Esophagus muscularis mucosa (tissue), 4 donors: Measurements from ENCODE around the gene BMP2. TPM values are rescaled to one million over a fixed set of nuclear protein-coding genes. Genes with fewer than 3 reads are reported as not detected.

Experiments used
- DNase-seq: peaks from one replicate; pipeline ENCODE4 v3.0.0-alpha.2; 2017; ENCODE audit errors: extremely low spot score
- H3K27ac ChIP-seq, 4 donors: fragments of 200-600 bp; sonication (generic); replicated peaks in 1 of 4; 1 replicate in 3 of 4; 2 replicates in 1 of 4; pipeline ENCODE4 v1.5.1; 2016 to 2019; ENCODE audit warnings: mild to moderate bottlenecking in 1 of 4
- H3K27me3 ChIP-seq, 4 donors: fragments of 200-600 bp; sonication (generic); one replicate each; pipeline versions ENCODE4 v1.5.1 to v1.6.0; 2016 to 2019
- H3K36me3 ChIP-seq, 4 donors: fragments of 200-600 bp; sonication (generic); one replicate each; pipeline ENCODE4 v1.5.1; 2016 to 2019
- H3K4me1 ChIP-seq, 4 donors: fragments of 200-600 bp; sonication (generic); one replicate each; pipeline ENCODE4 v1.5.1; 2016 to 2019
- H3K4me3 ChIP-seq, 4 donors: fragments of 200-600 bp; sonication (generic); 1 replicate in 2 of 4; 2 replicates in 2 of 4; pipeline ENCODE4 v1.5.1; 2016 to 2019; ENCODE audit warnings: mild to moderate bottlenecking in 4 of 4, moderate library complexity in 1 of 4
- H3K9me3 ChIP-seq, 4 donors: fragments of 200-600 bp; sonication (generic); 1 replicate in 3 of 4; 2 replicates in 1 of 4; pipeline ENCODE4 v1.5.1; 2016 to 2019
- CTCF ChIP-seq, 3 experiments: fragments of 200-600 bp in 2 of 3; fragments of 450-650 bp in 1 of 3; sonication (generic) in 2 of 3; IDR thresholded peaks; one replicate each; pipeline ENCODE4 v1.5.1; 2017 to 2019; ENCODE audit warnings: antibody characterized with exemption in 3 of 3, mild to moderate bottlenecking in 2 of 3, moderate library complexity in 1 of 3
- EP300 ChIP-seq: sonication (generic); formaldehyde crosslinking; IDR thresholded peaks from one replicate; pipeline ENCODE4 v1.6.1; 2017; ENCODE audit warnings: antibody characterized with exemption
- POLR2A ChIP-seq: fragments of 450-650 bp; IDR thresholded peaks from one replicate; pipeline ENCODE4 v1.6.1; 2017; ENCODE audit warnings: antibody characterized with exemption, moderate library complexity, mild to moderate bottlenecking, low read depth
- POLR2AphosphoS5 ChIP-seq, 2 donors: sonication (generic); formaldehyde crosslinking; IDR thresholded peaks; one replicate each; pipeline ENCODE4 v1.6.1; 2017; ENCODE audit warnings: antibody characterized with exemption in 2 of 2
- WGBS: methylation state at CpG from one replicate; pipeline ENCODE4 v1.1.5; 2018; 5-methylcytosine and 5-hydroxymethylcytosine counted together
- intact Hi-C: fragments of 100-400 bp; cut with DNase I; formaldehyde crosslinking; loops from one replicate; pipeline ENCODE4 v1.15.1; 2023
- total RNA-seq, 4 donors: library from RNA; depleted of rRNA; stranded (reverse); fragments of >200 nt; gene quantifications; one replicate each; pipeline versions ENCODE4 v1.1.0 to v1.2.1, GENCODE V29; 2016

The BMP2 gene
- total RNA-seq, 4 donors from 2014 or later: 5.8 to 8.6 (median 7.2) TPM

GRCh38 chr20:6740096-6740495, 27.4 kb upstream of the BMP2 start:
- no peak for TF ChIP-seq EP300
- no peak for TF ChIP-seq POLR2AphosphoS5 (IDR thresholded peaks at IDR 0.05)
- TF ChIP-seq POLR2A: no peak
- intact Hi-C loops: no loop called here
- WGBS: 91% methylated on average over 3 of the region's 3 CpGs

GRCh38 chr20:6744180-6744579, 23.3 kb upstream of the BMP2 start:
- WGBS: 91% methylated on average over 1 of the region's 1 CpG
- no peak overlapping the region for H3K4me3 ChIP-seq
- H3K27me3 ChIP-seq: peaks cover 0 to 13% (median 0%) of the 10 kb centered on the region in 4 donors
- no peaks in the 10 kb centered on the region for H3K36me3 ChIP-seq
- TF ChIP-seq POLR2AphosphoS5 (IDR thresholded peaks at IDR 0.05) (no peak), EP300 (no peak), POLR2A (no peak), CTCF (IDR thresholded peaks at IDR 0.05) (no peak)
- DNase-seq: no peak
- intact Hi-C loops: no loop called here
- no peak overlapping the region for H3K27ac ChIP-seq
- H3K4me1 ChIP-seq: no peaks in the 10 kb centered on the region
- H3K9me3 ChIP-seq: no peaks in the 10 kb centered on the region

More at GRCh38 chr20:6740096-6740495, 27.4 kb upstream of the BMP2 start:
- H3K9me3 ChIP-seq: peaks cover 0 to 1% (median 0%) of the 10 kb centered on the region in 4 donors
- H3K27ac ChIP-seq: no peak overlapping the region
- no peak overlapping the region for H3K4me3 ChIP-seq
- no peaks in the 10 kb centered on the region for H3K36me3 ChIP-seq
- H3K27me3 ChIP-seq: no peaks in the 10 kb centered on the region
- H3K4me1 ChIP-seq: peaks cover 0 to 4% (median 0%) of the 10 kb centered on the region in 4 donors
- DNase-seq: no peak

- Histone ChIP-seq H3K4me1 (no peaks in the 10 kb centered on the region), H3K9me3 (no peaks in the 10 kb centered on the region), H3K27me3 (peaks cover 0 to 13% (median 0%) of the 10 kb centered on the region in 4 donors), H3K27ac (no peak overlapping the region), H3K4me3 (no peak overlapping the region), H3K36me3 (no peaks in the 10 kb centered on the region)
- DNase-seq: no peak
- TF ChIP-seq CTCF (IDR thresholded peaks at IDR 0.05): no peak
- TF ChIP-seq POLR2AphosphoS5 (IDR thresholded peaks at IDR 0.05): no peak
- TF ChIP-seq POLR2A: no peak
- no peak for TF ChIP-seq EP300
- intact Hi-C loops: no loop called here
- 77% methylated on average over 4 of the region's 4 CpGs for WGBS
Observed at GRCh38 chr20:6744805-6745204, 22.7 kb upstream of the BMP2 start.

- no peak overlapping the region for H3K4me3 ChIP-seq
- H3K36me3 ChIP-seq: no peaks in the 10 kb centered on the region
- H3K27me3 ChIP-seq: peaks cover 0 to 18% (median 0%) of the 10 kb centered on the region in 4 donors
- no peak overlapping the region for H3K27ac ChIP-seq
- intact Hi-C loops: no loop called here
- TF ChIP-seq POLR2AphosphoS5 (IDR thresholded peaks at IDR 0.05): no peak
- TF ChIP-seq EP300: no peak
- TF ChIP-seq POLR2A: no peak
- no peak for TF ChIP-seq CTCF (IDR thresholded peaks at IDR 0.05)
- 62% methylated on average over 6 of the region's 6 CpGs for WGBS
- H3K9me3 ChIP-seq: no peaks in the 10 kb centered on the region
- H3K4me1 ChIP-seq: no peaks in the 10 kb centered on the region
- DNase-seq: no peak
Observed at GRCh38 chr20:6746901-6747609, 20.4 kb upstream of the BMP2 start.

- Histone ChIP-seq H3K9me3 (peaks cover 0 to 4% (median 2%) of the 10 kb centered on the region in 4 donors), H3K27ac (no peak overlapping the region), H3K4me3 (no peak overlapping the region), H3K36me3 (no peaks in the 10 kb centered on the region), H3K27me3 (peaks cover 0 to 16% (median 0%) of the 10 kb centered on the region in 4 donors), H3K4me1 (no peaks in the 10 kb centered on the region)
- TF ChIP-seq EP300 (no peak), POLR2A (no peak), POLR2AphosphoS5 (IDR thresholded peaks at IDR 0.05) (no peak), CTCF (IDR thresholded peaks at IDR 0.05) (no peak)
- DNase-seq: no peak
- intact Hi-C loops: no loop called here
Observed at GRCh38 chr20:6750438-6750837, 17.0 kb upstream of the BMP2 start.
